ENCODE results near the gene XPC. TPM values are rescaled to one million over a fixed set of nuclear protein-coding genes. Genes with fewer than 3 reads are reported as not detected.

Gene XPC
- total and polyA plus RNA-seq, 5 donors from 2014 or later: 31.3 to 75.5 (median 41.0) TPM

- H3K27me3 Mint-ChIP-seq: peaks cover 6% of the 10 kb centered on the region
- no peaks in the 10 kb centered on the region for H3K4me1 Mint-ChIP-seq
- no peak overlapping the region for H3K27ac ChIP-seq (ENCODE audit: insufficient read depth, low read length, poor library complexity, severe bottlenecking)
- DNase-seq (no peak), ATAC-seq (ENCODE audit: low read depth in 2 of 2) (no peak)
- no peaks in the 10 kb centered on the region for H3K9me3 Mint-ChIP-seq
- no peaks in the 10 kb centered on the region for H3K9me3 ChIP-seq (ENCODE audit: control insufficient read depth in 2 of 2, low read length in 2 of 2)
- no peaks in the 10 kb centered on the region for H3K4me1 ChIP-seq (ENCODE audit: control insufficient read depth, insufficient read depth, low read length, poor library complexity, severe bottlenecking)
- no peaks in the 10 kb centered on the region for H3K36me3 Mint-ChIP-seq
- no peak overlapping the region for H3K4me3 ChIP-seq (ENCODE audit: low read depth, low read length)
- no peaks in the 10 kb centered on the region for H3K27me3 ChIP-seq (ENCODE audit: control insufficient read depth, insufficient read depth, low read length)
- no peaks in the 10 kb centered on the region for H3K36me3 ChIP-seq (ENCODE audit: control insufficient read depth, insufficient read depth, low read length)
- no peak overlapping the region for H3K27ac Mint-ChIP-seq
- no peak overlapping the region for H3K4me3 Mint-ChIP-seq
Observed at GRCh38 chr3:14212032-14212431, 33.6 kb upstream of the XPC start.

- Mint-ChIP-seq H3K27me3 (peaks cover 6% of the 10 kb centered on the region), H3K27ac (no peak overlapping the region), H3K36me3 (no peaks in the 10 kb centered on the region), H3K4me1 (no peaks in the 10 kb centered on the region), H3K9me3 (no peaks in the 10 kb centered on the region), H3K4me3 (no peak overlapping the region)
- Histone ChIP-seq H3K36me3 (ENCODE audit: control insufficient read depth, insufficient read depth, low read length) (no peaks in the 10 kb centered on the region), H3K4me3 (ENCODE audit: low read depth, low read length) (no peak overlapping the region), H3K4me1 (ENCODE audit: control insufficient read depth, insufficient read depth, low read length, poor library complexity, severe bottlenecking) (no peaks in the 10 kb centered on the region), H3K27ac (ENCODE audit: insufficient read depth, low read length, poor library complexity, severe bottlenecking) (no peak overlapping the region), H3K27me3 (ENCODE audit: control insufficient read depth, insufficient read depth, low read length) (no peaks in the 10 kb centered on the region), H3K9me3 (ENCODE audit: control insufficient read depth in 2 of 2, low read length in 2 of 2) (no peaks in the 10 kb centered on the region)
- DNase-seq: no peak
- no peak for ATAC-seq (ENCODE audit: low read depth in 2 of 2)
Observed at GRCh38 chr3:14211621-14212020, 33.2 kb upstream of the XPC start.

GRCh38 chr3:14210843-14211594 is 32.6 kb upstream of the XPC start:
- DNase-seq: no peak
- H3K4me3 ChIP-seq (ENCODE audit: low read depth, low read length): no peak overlapping the region
- Mint-ChIP-seq H3K27me3 (peaks cover 6% of the 10 kb centered on the region), H3K9me3 (no peaks in the 10 kb centered on the region), H3K27ac (no peak overlapping the region), H3K4me1 (no peaks in the 10 kb centered on the region), H3K36me3 (no peaks in the 10 kb centered on the region), H3K4me3 (no peak overlapping the region)
- no peaks in the 10 kb centered on the region for H3K4me1 ChIP-seq (ENCODE audit: control insufficient read depth, insufficient read depth, low read length, poor library complexity, severe bottlenecking)
- no peaks in the 10 kb centered on the region for H3K9me3 ChIP-seq (ENCODE audit: control insufficient read depth in 2 of 2, low read length in 2 of 2)
- H3K36me3 ChIP-seq (ENCODE audit: control insufficient read depth, insufficient read depth, low read length): no peaks in the 10 kb centered on the region
- no peak overlapping the region for H3K27ac ChIP-seq (ENCODE audit: insufficient read depth, low read length, poor library complexity, severe bottlenecking)
- ATAC-seq (ENCODE audit: low read depth in 2 of 2): no peak
- no peaks in the 10 kb centered on the region for H3K27me3 ChIP-seq (ENCODE audit: control insufficient read depth, insufficient read depth, low read length)

GRCh38 chr3:14210290-14210688 is 31.9 kb upstream of the XPC start:
- H3K9me3 Mint-ChIP-seq: no peaks in the 10 kb centered on the region
- H3K9me3 ChIP-seq (ENCODE audit: control insufficient read depth in 2 of 2, low read length in 2 of 2): no peaks in the 10 kb centered on the region
- H3K4me1 Mint-ChIP-seq: no peaks in the 10 kb centered on the region
- ATAC-seq (ENCODE audit: low read depth in 2 of 2) (no peak), DNase-seq (no peak)
- peaks cover 6% of the 10 kb centered on the region for H3K27me3 Mint-ChIP-seq
- no peaks in the 10 kb centered on the region for H3K36me3 ChIP-seq (ENCODE audit: control insufficient read depth, insufficient read depth, low read length)
- H3K27ac Mint-ChIP-seq: no peak overlapping the region
- H3K36me3 Mint-ChIP-seq: no peaks in the 10 kb centered on the region
- H3K4me3 ChIP-seq (ENCODE audit: low read depth, low read length): no peak overlapping the region
- no peak overlapping the region for H3K4me3 Mint-ChIP-seq
- no peaks in the 10 kb centered on the region for H3K4me1 ChIP-seq (ENCODE audit: control insufficient read depth, insufficient read depth, low read length, poor library complexity, severe bottlenecking)
- H3K27me3 ChIP-seq (ENCODE audit: control insufficient read depth, insufficient read depth, low read length): no peaks in the 10 kb centered on the region
- H3K27ac ChIP-seq (ENCODE audit: insufficient read depth, low read length, poor library complexity, severe bottlenecking): no peak overlapping the region

- Histone ChIP-seq H3K27me3 (ENCODE audit: control insufficient read depth, insufficient read depth, low read length) (no peaks in the 10 kb centered on the region), H3K4me1 (ENCODE audit: control insufficient read depth, insufficient read depth, low read length, poor library complexity, severe bottlenecking) (no peaks in the 10 kb centered on the region), H3K36me3 (ENCODE audit: control insufficient read depth, insufficient read depth, low read length) (no peaks in the 10 kb centered on the region), H3K4me3 (ENCODE audit: low read depth, low read length) (no peak overlapping the region), H3K27ac (ENCODE audit: insufficient read depth, low read length, poor library complexity, severe bottlenecking) (no peak overlapping the region), H3K9me3 (ENCODE audit: control insufficient read depth in 2 of 2, low read length in 2 of 2) (no peaks in the 10 kb centered on the region)
- H3K4me3 Mint-ChIP-seq: peak overlapping the region in 1 of 4 donors; percentile 48
- peaks cover 6% of the 10 kb centered on the region for H3K27me3 Mint-ChIP-seq
- no peak for ATAC-seq (ENCODE audit: low read depth in 2 of 2)
- no peak overlapping the region for H3K27ac Mint-ChIP-seq
- no peak for DNase-seq
- H3K4me1 Mint-ChIP-seq: no peaks in the 10 kb centered on the region
- H3K9me3 Mint-ChIP-seq: no peaks in the 10 kb centered on the region
- no peaks in the 10 kb centered on the region for H3K36me3 Mint-ChIP-seq
Observed at GRCh38 chr3:14209581-14210289, 31.3 kb upstream of the XPC start.

- H3K9me3 ChIP-seq (ENCODE audit: control insufficient read depth in 2 of 2, low read length in 2 of 2): no peaks in the 10 kb centered on the region
- H3K4me3 ChIP-seq (ENCODE audit: low read depth, low read length): no peak overlapping the region
- H3K9me3 Mint-ChIP-seq: no peaks in the 10 kb centered on the region
- no peak overlapping the region for H3K27ac Mint-ChIP-seq
- no peaks in the 10 kb centered on the region for H3K4me1 ChIP-seq (ENCODE audit: control insufficient read depth, insufficient read depth, low read length, poor library complexity, severe bottlenecking)
- no peaks in the 10 kb centered on the region for H3K36me3 ChIP-seq (ENCODE audit: control insufficient read depth, insufficient read depth, low read length)
- no peaks in the 10 kb centered on the region for H3K36me3 Mint-ChIP-seq
- no peak overlapping the region for H3K4me3 Mint-ChIP-seq
- ATAC-seq (ENCODE audit: low read depth in 2 of 2): no peak
- no peak overlapping the region for H3K27ac ChIP-seq (ENCODE audit: insufficient read depth, low read length, poor library complexity, severe bottlenecking)
- no peaks in the 10 kb centered on the region for H3K4me1 Mint-ChIP-seq
- no peaks in the 10 kb centered on the region for H3K27me3 ChIP-seq (ENCODE audit: control insufficient read depth, insufficient read depth, low read length)
- no peak for DNase-seq
- H3K27me3 Mint-ChIP-seq: peaks cover 6% of the 10 kb centered on the region
Observed at GRCh38 chr3:14208977-14209394, 30.6 kb upstream of the XPC start.

- no peak overlapping the region for H3K27ac Mint-ChIP-seq
- H3K27ac ChIP-seq (ENCODE audit: insufficient read depth, low read length, poor library complexity, severe bottlenecking): no peak overlapping the region
- ATAC-seq (ENCODE audit: low read depth in 2 of 2) (no peak), DNase-seq (no peak)
- H3K4me1 ChIP-seq (ENCODE audit: control insufficient read depth, insufficient read depth, low read length, poor library complexity, severe bottlenecking): no peaks in the 10 kb centered on the region
- peaks cover 6% of the 10 kb centered on the region for H3K27me3 Mint-ChIP-seq
- no peaks in the 10 kb centered on the region for H3K9me3 ChIP-seq (ENCODE audit: control insufficient read depth in 2 of 2, low read length in 2 of 2)
- peaks cover 0 to 5% (median 4%) of the 10 kb centered on the region in 4 donors for H3K4me1 Mint-ChIP-seq
- no peaks in the 10 kb centered on the region for H3K27me3 ChIP-seq (ENCODE audit: control insufficient read depth, insufficient read depth, low read length)
- H3K4me3 ChIP-seq (ENCODE audit: low read depth, low read length): no peak overlapping the region
- H3K36me3 Mint-ChIP-seq: no peaks in the 10 kb centered on the region
- no peaks in the 10 kb centered on the region for H3K9me3 Mint-ChIP-seq
- no peaks in the 10 kb centered on the region for H3K36me3 ChIP-seq (ENCODE audit: control insufficient read depth, insufficient read depth, low read length)
- H3K4me3 Mint-ChIP-seq: no peak overlapping the region
Observed at GRCh38 chr3:14208168-14208567, 29.8 kb upstream of the XPC start.
